ENCODE measurements around the gene LINGO4.

The LINGO4 gene

GRCh38 chr1:151833172-151833900 is 28.1 kb upstream of the LINGO4 start:
- DNase-seq (ENCODE audit: low read depth) = no peak

GRCh38 chr1:151832318-151832980 is 27.2 kb upstream of the LINGO4 start:
- no peak for DNase-seq (ENCODE audit: low read depth)

- DNase-seq (ENCODE audit: low read depth) = no peak
Observed at GRCh38 chr1:151831605-151832004, 26.4 kb upstream of the LINGO4 start, which contains the start of gene RORC. Gene RORC (minus strand): TSS chr1:151831802. CDS start chr1:151831764, 38 bp downstream.

GRCh38 chr1:151831256-151831591 is 26.0 kb upstream of the LINGO4 start:
- no peak for DNase-seq (ENCODE audit: low read depth)

GRCh38 chr1:151830055-151830454 is 24.8 kb upstream of the LINGO4 start:
- DNase-seq (ENCODE audit: low read depth) = no peak

- no peak for DNase-seq (ENCODE audit: low read depth)
Observed at GRCh38 chr1:151829352-151830046, 24.3 kb upstream of the LINGO4 start.

GRCh38 chr1:151828921-151829320 is 23.7 kb upstream of the LINGO4 start:
- no peak for DNase-seq (ENCODE audit: low read depth)

GRCh38 chr1:151827853-151828252 is 22.6 kb upstream of the LINGO4 start:
- no peak for DNase-seq (ENCODE audit: low read depth)

- DNase-seq (ENCODE audit: low read depth) = no peak
Observed at GRCh38 chr1:151825751-151826660, 20.8 kb upstream of the LINGO4 start.

- DNase-seq (ENCODE audit: low read depth) = no peak
Observed at GRCh38 chr1:151825204-151825603, 20.0 kb upstream of the LINGO4 start.

GRCh38 chr1:151823175-151823574 is 18.0 kb upstream of the LINGO4 start:
- no peak for DNase-seq (ENCODE audit: low read depth)

- peak; percentile 66 for DNase-seq (ENCODE audit: low read depth)
Observed at GRCh38 chr1:151822404-151822803, 17.2 kb upstream of the LINGO4 start.

GRCh38 chr1:151820940-151821339 is 15.7 kb upstream of the LINGO4 start:
- no peak for DNase-seq (ENCODE audit: low read depth)

- DNase-seq (ENCODE audit: low read depth) = no peak
Observed at GRCh38 chr1:151819976-151820623, 14.9 kb upstream of the LINGO4 start.

- no peak for DNase-seq (ENCODE audit: low read depth)
Observed at GRCh38 chr1:151819227-151819835, 14.1 kb upstream of the LINGO4 start.

- DNase-seq (ENCODE audit: low read depth) = no peak
Observed at GRCh38 chr1:151817353-151817730, 12.1 kb upstream of the LINGO4 start.

GRCh38 chr1:151816548-151817352 is 11.5 kb upstream of the LINGO4 start:
- no peak for DNase-seq (ENCODE audit: low read depth)

GRCh38 chr1:151815716-151816327 is 10.6 kb upstream of the LINGO4 start:
- no peak for DNase-seq (ENCODE audit: low read depth)

GRCh38 chr1:151814971-151815545 is 9.8 kb upstream of the LINGO4 start:
- no peak for DNase-seq (ENCODE audit: low read depth)

All from activated T-cell treated with anti-CD3 and anti-CD28 coated beads for 48 hours (primary cell).